Neural crest cell (in vitro differentiated cells): Measurements from ENCODE around the gene NHERF1. TPM values are rescaled to one million over a fixed set of nuclear protein-coding genes. Genes with fewer than 3 reads are reported as not detected.
A peak's percentile ranks its signal among the peaks of the same experiment; 100 is the strongest.

Experiments
- DNase-seq: peaks from one replicate; pipeline ENCODE4 v3.0.0; 2021; ENCODE audit warnings: low read depth, mixed read lengths, low spot score
- H3K27ac Mint-ChIP-seq: one replicate; pipeline ENCODE4 v1.8.0; 2021; ENCODE audit warnings: mild to moderate bottlenecking, mixed read lengths; ENCODE audit not compliant: unreplicated experiment
- H3K27me3 Mint-ChIP-seq: 2 replicates; pipeline ENCODE4 v1.8.0; 2021; ENCODE audit warnings: low read depth, mild to moderate bottlenecking, mixed read lengths
- H3K36me3 Mint-ChIP-seq: 2 replicates; pipeline ENCODE4 v1.8.0; 2021; ENCODE audit warnings: low read depth, mild to moderate bottlenecking, mixed read lengths
- H3K4me1 Mint-ChIP-seq: 2 replicates; pipeline ENCODE4 v1.8.0; 2021; ENCODE audit warnings: mixed read lengths
- H3K4me3 Mint-ChIP-seq: one replicate; pipeline ENCODE4 v1.8.0; 2021; ENCODE audit warnings: mild to moderate bottlenecking, mixed read lengths
- H3K9me3 Mint-ChIP-seq: 2 replicates; pipeline ENCODE4 v1.8.0; 2021; ENCODE audit warnings: mixed read lengths
- CTCF ChIP-seq: fragments of 200-600 bp; sonication (generic); conservative IDR thresholded peaks from 2 replicates; pipeline ENCODE4 v1.5.0; 2021; ENCODE audit warnings: antibody characterized with exemption, mild to moderate bottlenecking
- microRNA-seq: library from miRNA; unstranded; fragments of <30 nt; microRNA quantifications from one replicate; pipeline ENCODE4, GENCODE V29; 2020
- total RNA-seq: library from RNA; stranded (reverse); gene quantifications from 2 replicates; pipeline ENCODE4 v1.2.1, GENCODE V29; 2021

Gene NHERF1
- total RNA-seq, 1 donor from 2014 or later = 51.7 TPM

- no peak for DNase-seq
- H3K4me3 Mint-ChIP-seq = no peak overlapping the region
- no peak for TF ChIP-seq CTCF
- H3K27ac Mint-ChIP-seq = no peak overlapping the region
- H3K4me1 Mint-ChIP-seq = peaks cover 23% of the 10 kb centered on the region
- H3K27me3 Mint-ChIP-seq = no peaks in the 10 kb centered on the region
- no peaks in the 10 kb centered on the region for H3K36me3 Mint-ChIP-seq
- H3K9me3 Mint-ChIP-seq = no peaks in the 10 kb centered on the region
These were observed 66.0 kb downstream of the NHERF1 start for GRCh38 chr17:74814453-74814852.

GRCh38 chr17:74815067-74815466 is 66.6 kb downstream of the NHERF1 start:
- no peaks in the 10 kb centered on the region for H3K9me3 Mint-ChIP-seq
- H3K4me3 Mint-ChIP-seq = no peak overlapping the region
- no peak for TF ChIP-seq CTCF
- H3K36me3 Mint-ChIP-seq = no peaks in the 10 kb centered on the region
- no peak for DNase-seq
- no peaks in the 10 kb centered on the region for H3K27me3 Mint-ChIP-seq
- no peak overlapping the region for H3K27ac Mint-ChIP-seq
- peaks cover 23% of the 10 kb centered on the region for H3K4me1 Mint-ChIP-seq

- peak; percentile 15 for TF ChIP-seq CTCF
- peaks cover 21% of the 10 kb centered on the region for H3K4me1 Mint-ChIP-seq
- H3K36me3 Mint-ChIP-seq = no peaks in the 10 kb centered on the region
- no peaks in the 10 kb centered on the region for H3K9me3 Mint-ChIP-seq
- no peak overlapping the region for H3K4me3 Mint-ChIP-seq
- no peak for DNase-seq
- H3K27ac Mint-ChIP-seq = no peak overlapping the region
- H3K27me3 Mint-ChIP-seq = no peaks in the 10 kb centered on the region
These were observed 67.3 kb downstream of the NHERF1 start for GRCh38 chr17:74815550-74816370.

- no peak for DNase-seq
- TF ChIP-seq CTCF = no peak
- no peaks in the 10 kb centered on the region for H3K27me3 Mint-ChIP-seq
- H3K36me3 Mint-ChIP-seq = no peaks in the 10 kb centered on the region
- H3K4me3 Mint-ChIP-seq = no peak overlapping the region
- H3K9me3 Mint-ChIP-seq = no peaks in the 10 kb centered on the region
- no peak overlapping the region for H3K27ac Mint-ChIP-seq
- peaks cover 19% of the 10 kb centered on the region for H3K4me1 Mint-ChIP-seq
These were observed 68.6 kb downstream of the NHERF1 start for GRCh38 chr17:74816905-74817620.

- no peak for DNase-seq
- no peak for TF ChIP-seq CTCF
- Mint-ChIP-seq H3K4me1 (peaks cover 7% of the 10 kb centered on the region), H3K27ac (peak overlapping the region; percentile 36), H3K36me3 (no peaks in the 10 kb centered on the region), H3K4me3 (no peak overlapping the region), H3K9me3 (no peaks in the 10 kb centered on the region), H3K27me3 (no peaks in the 10 kb centered on the region)
These were observed 70.0 kb downstream of the NHERF1 start for GRCh38 chr17:74818291-74818938.

Small RNA genes lying within 50 kb of the gene (microRNA-seq; reads per million reads assigned to microRNA genes)
- 345 reads per million, percentile 72 among the genes with 10 or more reads in this experiment for gene MIR3615

Other genes starting within 250 kb of the NHERF1 start
- not detected in 2 replicates for gene CD300LB, start 217.2 kb upstream of the NHERF1 start, total RNA-seq
- not detected in 2 replicates for gene CD300C, start 202.5 kb upstream of the NHERF1 start, total RNA-seq
- gene CD300H, start 181.1 kb upstream of the NHERF1 start, total RNA-seq = not detected in 2 replicates
- not detected in 2 replicates for gene CD300LD, start 156.3 kb upstream of the NHERF1 start, total RNA-seq
- gene CD300E, start 124.9 kb upstream of the NHERF1 start, total RNA-seq = not detected in 2 replicates
- not detected in 2 replicates for gene CD300LF, start 35.7 kb upstream of the NHERF1 start, total RNA-seq
- not detected in 2 replicates for gene RAB37, start 11.4 kb upstream of the NHERF1 start, total RNA-seq
- gene NAT9, start 27.7 kb downstream of the NHERF1 start, total RNA-seq = 66.9 and 67.7 TPM in 2 replicates
- 0.02 and 0.07 TPM in 2 replicates for gene GRIN2C, start 111.3 kb downstream of the NHERF1 start, total RNA-seq
- 13.3 and 14.8 TPM in 2 replicates for gene FDXR, start 124.4 kb downstream of the NHERF1 start, total RNA-seq
- gene FADS6, start 145.0 kb downstream of the NHERF1 start, total RNA-seq = not detected in 2 replicates
- gene USH1G, start 174.6 kb downstream of the NHERF1 start, total RNA-seq = 0.14 TPM in 1 of 2 replicates, not detected in the other
- not detected in 2 replicates for gene OTOP2, start 175.6 kb downstream of the NHERF1 start, total RNA-seq
- gene OTOP3, start 187.3 kb downstream of the NHERF1 start, total RNA-seq = not detected in 2 replicates
- gene HID1, start 224.1 kb downstream of the NHERF1 start, total RNA-seq = 11.8 and 14.6 TPM in 2 replicates
- gene CDR2L, start 239.0 kb downstream of the NHERF1 start, total RNA-seq = 24.0 and 24.1 TPM in 2 replicates